IMR-90 (cell line): ENCODE results near the gene SH3D21. TPM values are rescaled to one million over a fixed set of nuclear protein-coding genes. Genes with fewer than 3 reads are reported as not detected.

Source experiments
- ATAC-seq: fragments of 200-7000 bp; cut with Tn5 transposase; 2 replicates; pipeline ENCODE4 v1.9.1; 2020; ENCODE audit warnings: low read depth, mild to moderate bottlenecking, moderate library complexity
- BruUV-seq: library from RNA; stranded (reverse); fragments of 400-500 nt; replicated peaks from 2 replicates; lab custom pipeline; 2021; lab: Mats Ljungman, UMichigan
- CTCF ChIA-PET: fragments of 300-600 bp; formaldehyde crosslinking; extraction: SDS; loops from one replicate; lab custom pipeline; 2021; ENCODE audit warnings: antibody characterized with exemption; lab: Yijun Ruan, JAX
- POLR2A ChIA-PET: fragments of 300-600 bp; sonication (Branson Sonifier 250); formaldehyde crosslinking; loops from one replicate; lab custom pipeline; 2022; ENCODE audit warnings: antibody characterized with exemption; ENCODE audit not compliant: unreplicated experiment; lab: Charles Lee
- DNase-seq: peaks from one replicate; pipeline ENCODE4 v3.0.0; 2013
- H2AFZ ChIP-seq: replicated peaks from 2 replicates; pipeline ENCODE3; 2013; ENCODE audit warnings: low read length, mild to moderate bottlenecking; ENCODE audit not compliant: poor library complexity
- H2AK5ac ChIP-seq: 2 replicates; pipeline ENCODE4 v1.6.1; 2013; ENCODE audit warnings: low read depth, low read length, inconsistent platforms
- H2AK9ac ChIP-seq: replicated peaks from 2 replicates; pipeline ENCODE3; 2013; ENCODE audit warnings: mild to moderate bottlenecking, low read depth, low read length, moderate library complexity; ENCODE audit not compliant: poor library complexity
- H2BK120ac ChIP-seq: 2 replicates; pipeline ENCODE4 v1.6.1; 2013; ENCODE audit warnings: low read depth, low read length, inconsistent platforms
- H2BK15ac ChIP-seq: 3 replicates; pipeline ENCODE4 v1.6.1; 2013; ENCODE audit warnings: low read depth, low read length, inconsistent platforms
- H2BK20ac ChIP-seq: 2 replicates; pipeline ENCODE4 v1.6.1; 2013; ENCODE audit warnings: low read depth, mild to moderate bottlenecking, inconsistent platforms, low read length, moderate library complexity
- H2BK5ac ChIP-seq: 2 replicates; pipeline ENCODE4 v1.6.1; 2013; ENCODE audit warnings: mild to moderate bottlenecking, low read depth, low read length, inconsistent platforms; ENCODE audit not compliant: poor library complexity, severe bottlenecking
- H3K14ac ChIP-seq: replicated peaks from 2 replicates; pipeline ENCODE4 v1.6.1; 2013; ENCODE audit warnings: low read depth, low read length, inconsistent platforms
- H3K18ac ChIP-seq: 2 replicates; pipeline ENCODE4 v1.6.1; 2013; ENCODE audit warnings: low read depth, low read length, control low read depth
- H3K23ac ChIP-seq: 2 replicates; pipeline ENCODE4 v1.6.1; 2013; ENCODE audit warnings: low read depth, low read length, inconsistent platforms
- H3K27ac ChIP-seq: 2 replicates; pipeline ENCODE4 v1.5.1; 2013; ENCODE audit warnings: mild to moderate bottlenecking, control low read depth, low read length; ENCODE audit not compliant: insufficient read depth
- H3K27me3 ChIP-seq: 2 replicates; pipeline ENCODE4 v1.6.1; 2013; ENCODE audit warnings: low read length; ENCODE audit not compliant: control insufficient read depth, insufficient read depth
- H3K36me3 ChIP-seq: 2 replicates; pipeline ENCODE4 v1.6.1; 2013; ENCODE audit warnings: low read length, mixed read lengths; ENCODE audit not compliant: control insufficient read depth, insufficient read depth
- H3K4ac ChIP-seq: 2 replicates; pipeline ENCODE4 v1.6.1; 2013; ENCODE audit warnings: low read depth, low read length, inconsistent platforms
- H3K4me1 ChIP-seq: 2 replicates; pipeline ENCODE4 v1.6.1; 2013; ENCODE audit warnings: low read length, mixed read lengths; ENCODE audit not compliant: control insufficient read depth, insufficient read depth
- H3K4me2 ChIP-seq: 2 replicates; pipeline ENCODE4 v1.6.1; 2013; ENCODE audit warnings: low read depth, mild to moderate bottlenecking, control low read depth, low read length, moderate library complexity
- H3K4me3 ChIP-seq: 2 replicates; pipeline ENCODE4 v1.5.1; 2013; ENCODE audit warnings: low read depth, mild to moderate bottlenecking, control low read depth, low read length, moderate library complexity; ENCODE audit not compliant: insufficient read depth
- H3K56ac ChIP-seq: 2 replicates; pipeline ENCODE4 v1.6.1; 2013; ENCODE audit warnings: low read length, inconsistent platforms; ENCODE audit not compliant: insufficient read depth; ENCODE audit errors: extremely low read depth
- H3K79me1 ChIP-seq, 2 experiments: 2 replicates each; pipeline ENCODE4 v1.6.1; 2013; ENCODE audit warnings: low read length in 2 of 2, inconsistent platforms in 1 of 2, low read depth in 1 of 2
- H3K9ac ChIP-seq: 2 replicates; pipeline ENCODE4 v1.6.1; 2013; ENCODE audit warnings: low read depth, low read length, control low read depth
- H3K9me1 ChIP-seq: 2 replicates; pipeline ENCODE4 v1.6.1; 2013; ENCODE audit warnings: low read length, inconsistent platforms; ENCODE audit not compliant: insufficient read depth
- H3K9me3 ChIP-seq: 2 replicates; pipeline ENCODE4 v1.6.1; 2013; ENCODE audit warnings: low read length; ENCODE audit not compliant: control insufficient read depth, insufficient read depth
- H4K20me1 ChIP-seq: 2 replicates; pipeline ENCODE4 v1.6.1; 2013; ENCODE audit warnings: low read length, inconsistent platforms; ENCODE audit not compliant: insufficient read depth
- H4K5ac ChIP-seq: 2 replicates; pipeline ENCODE4 v1.6.1; 2013; ENCODE audit warnings: mild to moderate bottlenecking, low read depth, low read length, control low read depth
- H4K8ac ChIP-seq, 2 experiments: 2 replicates each; pipeline ENCODE4 v1.6.1; 2013; ENCODE audit warnings: low read depth in 2 of 2, low read length in 2 of 2, control low read depth in 1 of 2, inconsistent platforms in 1 of 2
- H4K91ac ChIP-seq: 2 replicates; pipeline ENCODE4 v1.6.1; 2013; ENCODE audit warnings: low read depth, low read length, inconsistent platforms; ENCODE audit not compliant: insufficient read depth
- MAZ ChIP-seq: IDR thresholded peaks from 2 replicates; pipeline ENCODE4 v1.6.1; 2012; ENCODE audit warnings: low read depth, mild to moderate bottlenecking, low read length, improper control_type of control experiment, moderate library complexity, borderline replicate concordance
- WGBS, 2 experiments: methylation state at CpG; one replicate each; pipeline versions ENCODE4 v1.1.5 to v1.1.7; 2013; ENCODE audit warnings: missing lambda C conversion rate in 2 of 2; ENCODE audit not compliant: insufficient read length in 1 of 2; ENCODE audit errors: extremely low coverage in 2 of 2; 5-methylcytosine and 5-hydroxymethylcytosine counted together
- dilution Hi-C: fragments of 300-500 bp; cut with HindIII; formaldehyde crosslinking; loops from one replicate; pipeline ENCODE4 v1.14.3; 2018; ENCODE audit warnings: low sequenced_read_pairs; ENCODE audit not compliant: unreplicated experiment
- in situ Hi-C: fragments of 300-500 bp; cut with MboI; formaldehyde crosslinking; loops from 3 replicates; pipeline ENCODE4 v1.14.3; 2019; ENCODE audit warnings: low sequenced_read_pairs, inconsistent platforms, mixed read lengths
- intact Hi-C: fragments of 100-400 bp; cut with micrococcal nuclease; formaldehyde crosslinking; loops from 2 replicates; pipeline ENCODE4 v1.10.0; 2022
- polyA plus RNA-seq, 3 experiments: library from polyadenylated mRNA; depleted of rRNA; stranded (reverse); fragments of >200 nt; gene quantifications; 2 replicates each; pipeline ENCODE4 v1.2.3, GENCODE V29; 2012; ENCODE audit warnings: low replicate concordance in 1 of 3
- total RNA-seq: library from RNA; depleted of rRNA; stranded (reverse); fragments of >200 nt; gene quantifications from 2 replicates; pipeline ENCODE4 v1.2.3, GENCODE V29; 2012

The SH3D21 gene
- total and polyA plus RNA-seq, 2 of the 4 experiments (the other 2 are of a cell fraction), result 1.8 to 11.9 TPM

DNA sequence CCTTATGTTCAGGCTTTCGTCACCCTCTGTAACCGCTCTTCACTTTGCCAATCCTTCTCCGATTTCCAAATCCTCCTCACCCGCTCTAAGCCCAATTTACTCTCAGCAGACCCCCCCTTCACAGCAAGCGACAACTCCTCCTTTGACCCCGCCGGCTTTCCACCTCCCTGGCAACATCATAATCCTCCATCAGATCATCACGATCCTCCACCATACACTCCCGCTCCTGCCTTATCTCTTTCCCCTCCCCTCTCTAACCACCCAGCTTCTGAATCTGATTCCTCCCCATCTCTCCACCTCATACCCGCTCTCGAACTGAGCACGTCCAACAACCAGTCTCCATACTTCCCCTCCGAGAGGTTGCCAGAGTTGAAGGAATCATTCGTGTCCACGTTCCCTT, 24.8 kb downstream of the SH3D21 start:
- Histone ChIP-seq H3K4me1 (peaks cover 6% of the 10 kb centered on the region), H2AK9ac (no peak overlapping the region), H3K79me1 (peaks cover 0 to 28% of the 10 kb centered on the region in 2 experiments), H2BK15ac (no peak overlapping the region), H4K5ac (no peak overlapping the region), H3K27me3 (no peaks in the 10 kb centered on the region), H4K91ac (no peak overlapping the region), H3K36me3 (no peaks in the 10 kb centered on the region), H3K14ac (no peak overlapping the region), H3K9me3 (no peaks in the 10 kb centered on the region), H2BK20ac (no peak overlapping the region), H3K27ac (no peak overlapping the region), H2BK5ac (no peak overlapping the region), H3K23ac (no peak overlapping the region), H3K4me3 (no peak overlapping the region), H4K20me1 (no peaks in the 10 kb centered on the region), H3K4me2 (no peak overlapping the region), H4K8ac (no peak overlapping the region), H2AK5ac (no peak overlapping the region), H3K56ac (no peak overlapping the region), H3K9me1 (peaks cover 16% of the 10 kb centered on the region), H2AFZ (no peak overlapping the region), H3K9ac (no peak overlapping the region), H3K4ac (no peak overlapping the region), H2BK120ac (no peak overlapping the region), H3K18ac (no peak overlapping the region)
- ChIA-PET CTCF (no interaction called here), POLR2A (no interaction called here)
- DNase-seq (no peak), ATAC-seq (no peak)
- dilution Hi-C loops, result no loop called here
- TF ChIP-seq MAZ, result no peak
- in situ Hi-C loops, result no loop called here
- WGBS, 2 experiments, result 84% methylated on average over 12 of the region's 15 CpGs; no CpG with 5 or more reads in 1 of the 2 experiments
- BruUV-seq, result no TSS peak
- intact Hi-C loops, result no loop called here
